OCI-LY1 (cell line): Measurements from ENCODE around the gene CLDN9.

Experiments
- H2AFZ ChIP-seq: fragments of 200-600 bp; sonication (generic), shearing (Covaris generic); 2 replicates; pipeline ENCODE4 v1.6.0; 2014; ENCODE audit warnings: antibody characterized with exemption, mild to moderate bottlenecking, low read length
- H3F3A ChIP-seq: fragments of 200-600 bp; sonication (generic), shearing (Covaris generic); 2 replicates; pipeline ENCODE4 v1.6.0; 2014; ENCODE audit warnings: mild to moderate bottlenecking, antibody characterized with exemption, low read length, moderate library complexity; ENCODE audit not compliant: insufficient read depth
- H3K27ac ChIP-seq: fragments of 200-600 bp; sonication (generic); 2 replicates; pipeline ENCODE4 v1.5.1; 2014; ENCODE audit warnings: low read length, mixed run types, mild to moderate bottlenecking, low read depth; ENCODE audit not compliant: poor library complexity, severe bottlenecking
- H3K27me3 ChIP-seq: fragments of 200-600 bp; sonication (generic); 2 replicates; pipeline ENCODE4 v1.6.0; 2014; ENCODE audit warnings: antibody characterized with exemption, mild to moderate bottlenecking, low read length, moderate library complexity; ENCODE audit not compliant: insufficient read depth
- H3K36me3 ChIP-seq: fragments of 200-600 bp; sonication (generic); 2 replicates; pipeline ENCODE4 v1.6.1; 2014; ENCODE audit warnings: mild to moderate bottlenecking, antibody characterized with exemption, low read length, moderate library complexity, mixed read lengths; ENCODE audit not compliant: insufficient read depth
- H3K4me1 ChIP-seq: fragments of 200-600 bp; sonication (generic); 2 replicates; pipeline ENCODE4 v1.5.1; 2014; ENCODE audit warnings: mild to moderate bottlenecking, low read length, moderate library complexity; ENCODE audit not compliant: insufficient read depth, severe bottlenecking
- H3K4me2 ChIP-seq: fragments of 200-600 bp; sonication (generic), shearing (Covaris generic); 2 replicates; pipeline ENCODE4 v1.6.1; 2014; ENCODE audit warnings: low read length
- H3K4me3 ChIP-seq: fragments of 200-600 bp; sonication (generic); 2 replicates; pipeline ENCODE4 v1.5.1; 2014; ENCODE audit warnings: low read length, low read depth, mild to moderate bottlenecking, mixed read lengths; ENCODE audit not compliant: poor library complexity, severe bottlenecking
- H3K79me2 ChIP-seq: fragments of 200-600 bp; shearing (Covaris generic); 2 replicates; pipeline ENCODE4 v1.6.1; 2016; ENCODE audit warnings: mixed run types, low read length, mixed read lengths; ENCODE audit not compliant: insufficient read depth
- H3K9ac ChIP-seq: fragments of 200-600 bp; sonication (generic), shearing (Covaris generic); 2 replicates; pipeline ENCODE4 v1.6.1; 2014; ENCODE audit warnings: mild to moderate bottlenecking, low read length, mixed read lengths
- H3K9me2 ChIP-seq: fragments of 200-600 bp; sonication (generic), shearing (Covaris generic); 2 replicates; pipeline ENCODE4 v1.6.1; 2014; ENCODE audit warnings: low read depth, mild to moderate bottlenecking, low read length, mixed read lengths
- H3K9me3 ChIP-seq: fragments of 200-600 bp; shearing (Covaris generic); 2 replicates; pipeline ENCODE4 v1.6.1; 2014; ENCODE audit warnings: low read length, mixed read lengths
- H4K20me1 ChIP-seq: fragments of 200-600 bp; sonication (generic), shearing (Covaris generic); 2 replicates; pipeline ENCODE4 v1.6.0; 2016; ENCODE audit warnings: mild to moderate bottlenecking, low read length; ENCODE audit not compliant: insufficient read depth
- EZH2 ChIP-seq: fragments of 200-600 bp; sonication (generic), shearing (Covaris generic); IDR thresholded peaks from 2 replicates; pipeline ENCODE4 v1.8.0; 2017; ENCODE audit warnings: borderline replicate concordance, mixed run types, mild to moderate bottlenecking, antibody characterized with exemption, low read length, moderate library complexity, mixed read lengths
- TF ChIP-seq, protein P1 (sequence below): fragments of 200-600 bp; sonication (generic), shearing (Covaris generic); IDR thresholded peaks from 2 replicates; pipeline ENCODE4 v1.5.1; 2017; ENCODE audit warnings: mild to moderate bottlenecking, antibody characterized with exemption, low read length, moderate library complexity, mixed read lengths

Gene CLDN9

GRCh38 chr16:2996298-2996697, 16.4 kb upstream of the CLDN9 start:
- H3K79me2 ChIP-seq, result no peaks in the 10 kb centered on the region
- H3K9me3 ChIP-seq, result no peaks in the 10 kb centered on the region
- no peaks in the 10 kb centered on the region for H4K20me1 ChIP-seq
- no peaks in the 10 kb centered on the region for H3F3A ChIP-seq
- H3K27me3 ChIP-seq, result peaks cover 7% of the 10 kb centered on the region
- H3K9ac ChIP-seq, result no peak overlapping the region
- H3K4me1 ChIP-seq, result no peaks in the 10 kb centered on the region
- H2AFZ ChIP-seq, result no peak overlapping the region
- no peaks in the 10 kb centered on the region for H3K36me3 ChIP-seq
- TF ChIP-seq EZH2, result no peak
- TF ChIP-seq, protein P1, sequence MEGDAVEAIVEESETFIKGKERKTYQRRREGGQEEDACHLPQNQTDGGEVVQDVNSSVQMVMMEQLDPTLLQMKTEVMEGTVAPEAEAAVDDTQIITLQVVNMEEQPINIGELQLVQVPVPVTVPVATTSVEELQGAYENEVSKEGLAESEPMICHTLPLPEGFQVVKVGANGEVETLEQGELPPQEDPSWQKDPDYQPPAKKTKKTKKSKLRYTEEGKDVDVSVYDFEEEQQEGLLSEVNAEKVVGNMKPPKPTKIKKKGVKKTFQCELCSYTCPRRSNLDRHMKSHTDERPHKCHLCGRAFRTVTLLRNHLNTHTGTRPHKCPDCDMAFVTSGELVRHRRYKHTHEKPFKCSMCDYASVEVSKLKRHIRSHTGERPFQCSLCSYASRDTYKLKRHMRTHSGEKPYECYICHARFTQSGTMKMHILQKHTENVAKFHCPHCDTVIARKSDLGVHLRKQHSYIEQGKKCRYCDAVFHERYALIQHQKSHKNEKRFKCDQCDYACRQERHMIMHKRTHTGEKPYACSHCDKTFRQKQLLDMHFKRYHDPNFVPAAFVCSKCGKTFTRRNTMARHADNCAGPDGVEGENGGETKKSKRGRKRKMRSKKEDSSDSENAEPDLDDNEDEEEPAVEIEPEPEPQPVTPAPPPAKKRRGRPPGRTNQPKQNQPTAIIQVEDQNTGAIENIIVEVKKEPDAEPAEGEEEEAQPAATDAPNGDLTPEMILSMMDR, result no peak
- no peak overlapping the region for H3K27ac ChIP-seq
- H3K4me3 ChIP-seq, result no peak overlapping the region
- no peaks in the 10 kb centered on the region for H3K9me2 ChIP-seq
- H3K4me2 ChIP-seq, result no peak overlapping the region

DNA sequence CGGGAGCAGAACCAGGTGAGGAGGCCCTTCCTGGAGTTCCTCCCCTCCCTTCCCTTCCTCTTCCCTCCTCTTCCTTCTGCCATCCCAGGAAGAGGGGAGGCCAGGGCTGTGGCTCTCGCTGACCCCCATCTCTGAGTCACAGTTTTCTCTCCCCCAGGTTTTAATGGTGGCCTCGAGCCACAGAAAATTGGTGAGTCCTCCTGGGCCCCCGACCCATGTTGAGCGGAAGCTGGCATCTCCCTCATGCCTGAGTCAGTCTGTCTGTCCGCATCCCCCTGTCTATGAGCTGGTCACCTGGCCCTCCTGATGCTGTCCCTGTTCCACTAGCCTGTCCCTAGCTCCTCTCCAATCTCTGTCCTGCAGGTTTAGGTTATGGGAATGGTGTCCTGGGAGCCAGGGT, 12.8 kb upstream of the CLDN9 start:
- Histone ChIP-seq H3K27ac (no peak overlapping the region), H3K4me3 (no peak overlapping the region), H3K9me3 (no peaks in the 10 kb centered on the region), H3K4me1 (peaks cover 3% of the 10 kb centered on the region), H3K9me2 (no peaks in the 10 kb centered on the region), H2AFZ (no peak overlapping the region), H3F3A (no peaks in the 10 kb centered on the region), H3K9ac (no peak overlapping the region), H3K4me2 (no peak overlapping the region), H3K36me3 (no peaks in the 10 kb centered on the region), H3K27me3 (peaks cover 7% of the 10 kb centered on the region), H3K79me2 (no peaks in the 10 kb centered on the region), H4K20me1 (no peaks in the 10 kb centered on the region)
- no peak for TF ChIP-seq EZH2
- TF ChIP-seq, protein P1, result no peak

DNA sequence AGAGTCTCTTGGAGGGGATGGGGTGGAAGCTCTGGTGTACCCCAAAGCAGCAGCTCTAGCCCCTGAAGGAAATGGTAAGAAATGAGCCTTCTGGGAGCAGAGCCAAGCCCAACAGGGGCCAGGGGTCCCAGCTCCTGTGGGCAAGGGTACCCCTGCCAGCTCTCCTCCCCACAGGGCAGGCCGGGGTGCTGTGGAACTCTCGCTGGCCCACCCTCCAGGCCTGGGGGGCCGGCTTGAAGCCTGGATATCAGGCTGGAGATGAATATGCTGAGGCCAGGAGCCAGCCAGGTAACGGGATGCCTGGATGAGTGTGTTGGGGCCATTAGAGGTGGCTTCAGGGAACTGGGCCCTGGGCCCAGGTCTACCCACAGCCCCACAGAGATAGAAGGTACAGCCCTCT, 12.2 kb upstream of the CLDN9 start:
- no peak for TF ChIP-seq EZH2
- TF ChIP-seq, protein P1, result no peak
- Histone ChIP-seq H3K9me2 (no peaks in the 10 kb centered on the region), H4K20me1 (no peaks in the 10 kb centered on the region), H3K27me3 (peaks cover 7% of the 10 kb centered on the region), H3K4me1 (peaks cover 4% of the 10 kb centered on the region), H3K79me2 (no peaks in the 10 kb centered on the region), H3K4me3 (no peak overlapping the region), H2AFZ (no peak overlapping the region), H3K27ac (no peak overlapping the region), H3K9ac (no peak overlapping the region), H3F3A (no peaks in the 10 kb centered on the region), H3K36me3 (no peaks in the 10 kb centered on the region), H3K4me2 (no peak overlapping the region), H3K9me3 (no peaks in the 10 kb centered on the region)
